ENCODE results near the gene UBN2.
"Not testable (repeated sequence)": the region's sequence is repeated elsewhere in the genome, so short reads cannot be mapped to it uniquely, and the experiment has no call there.

The UBN2 gene

DNA sequence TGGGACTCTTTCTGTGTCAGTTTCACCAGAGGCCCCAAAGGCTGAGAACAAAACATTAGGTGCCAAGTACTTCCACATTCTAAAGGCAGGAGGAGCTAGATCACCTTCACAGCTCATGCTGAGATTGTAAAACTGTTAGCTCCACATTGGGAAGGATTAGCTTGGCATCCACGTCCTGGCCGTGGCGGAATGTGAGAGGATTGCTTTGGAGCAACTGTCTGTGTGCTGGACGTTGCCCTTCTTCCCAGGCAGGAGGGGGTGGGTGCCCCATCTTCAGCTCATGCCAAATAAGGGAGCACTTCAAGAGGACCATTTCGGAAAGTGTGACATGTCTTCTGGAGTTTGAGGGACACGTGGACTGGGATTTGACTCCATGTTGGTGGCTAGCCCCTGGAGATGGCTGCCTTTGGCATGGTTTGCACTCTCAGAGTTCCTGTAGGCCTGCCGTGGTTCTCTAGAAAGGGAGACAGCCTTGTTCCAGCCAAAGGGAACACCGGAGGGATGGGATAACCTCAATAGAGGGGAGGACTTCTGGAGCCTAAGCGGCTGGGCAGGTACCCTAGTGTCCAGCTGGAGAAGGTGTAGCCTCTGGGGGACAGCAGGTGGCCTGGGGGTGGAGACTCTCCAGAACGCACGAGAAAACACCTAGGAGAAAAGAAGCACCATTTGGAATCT is 90.2 kb downstream of the UBN2 start:
- Histone ChIP-seq H3K9me3 (no peaks in the 10 kb centered on the region), H3K4me1 (no peaks in the 10 kb centered on the region), H3K36me3 (no peaks in the 10 kb centered on the region), H3K27me3 (no peaks in the 10 kb centered on the region), H3K4me3 (no peak overlapping the region), H3K27ac (no peak overlapping the region)
- TF ChIP-seq CTCF (IDR thresholded peaks at IDR 0.05), result no peak
- intact Hi-C loops (cut with DNase I; ENCODE audit: low total_unique reads), result no loop called here
- DNase-seq, result no peak

GRCh38 chr7:139324709-139325108 is 93.7 kb downstream of the UBN2 start:
- H3K27me3 ChIP-seq; intact Hi-C loops (cut with DNase I; ENCODE audit: low total_unique reads); H3K36me3 ChIP-seq; H3K27ac ChIP-seq; H3K9me3 ChIP-seq; DNase-seq; H3K4me3 ChIP-seq; H3K4me1 ChIP-seq: not testable (repeated sequence)

GRCh38 chr7:139328375-139328774 is 97.3 kb downstream of the UBN2 start:
- TF ChIP-seq CTCF (IDR thresholded peaks at IDR 0.05), result no peak
- H3K9me3 ChIP-seq, result no peaks in the 10 kb centered on the region
- no peak for DNase-seq
- H3K4me3 ChIP-seq, result no peak overlapping the region
- no peaks in the 10 kb centered on the region for H3K4me1 ChIP-seq
- intact Hi-C loops (cut with DNase I; ENCODE audit: low total_unique reads), result no loop called here
- H3K36me3 ChIP-seq, result no peaks in the 10 kb centered on the region
- no peak overlapping the region for H3K27ac ChIP-seq
- no peaks in the 10 kb centered on the region for H3K27me3 ChIP-seq

- no peak for TF ChIP-seq CTCF (IDR thresholded peaks at IDR 0.05)
- H3K27ac ChIP-seq, result no peak overlapping the region
- DNase-seq, result no peak
- H3K4me3 ChIP-seq, result no peak overlapping the region
- intact Hi-C loops (cut with DNase I; ENCODE audit: low total_unique reads), result no loop called here
- H3K27me3 ChIP-seq, result no peaks in the 10 kb centered on the region
- no peaks in the 10 kb centered on the region for H3K9me3 ChIP-seq
- H3K4me1 ChIP-seq, result no peaks in the 10 kb centered on the region
- no peaks in the 10 kb centered on the region for H3K36me3 ChIP-seq
Measured at GRCh38 chr7:139329119-139329518, 98.1 kb downstream of the UBN2 start.

DNA sequence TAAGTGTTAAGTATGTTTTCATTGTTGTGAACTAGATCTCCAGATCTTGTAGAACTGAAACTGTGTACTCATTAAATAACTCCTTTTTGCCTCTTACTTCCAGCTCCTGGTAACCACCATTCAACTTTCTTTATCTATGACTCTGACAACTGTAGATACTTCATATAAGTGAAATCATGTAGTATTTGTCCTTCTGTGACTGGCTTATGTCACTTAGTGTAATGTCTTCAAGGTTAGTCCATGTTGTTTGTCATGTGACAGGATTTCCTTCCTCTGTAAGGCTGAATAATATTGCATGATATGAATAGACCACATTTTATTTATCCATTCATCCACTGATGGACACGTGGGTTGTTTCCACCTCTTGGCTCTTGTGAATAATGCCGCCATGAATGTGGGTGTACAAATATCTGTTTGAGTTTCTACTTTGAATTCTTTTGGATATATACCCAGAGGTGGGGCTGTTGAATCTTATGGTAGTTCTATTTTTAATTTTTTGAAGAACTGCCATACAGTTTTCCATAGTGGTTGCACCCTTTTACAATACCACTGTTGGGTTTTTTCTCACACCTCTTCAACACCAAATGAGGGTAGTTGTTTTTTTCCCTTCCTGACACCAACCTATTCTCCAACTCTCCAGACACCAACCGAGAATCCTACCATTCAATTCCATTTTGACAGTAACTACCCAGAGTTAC is 99.4 kb downstream of the UBN2 start:
- intact Hi-C loops (cut with DNase I; ENCODE audit: low total_unique reads), result no loop called here
- no peaks in the 10 kb centered on the region for H3K4me1 ChIP-seq
- no peak overlapping the region for H3K27ac ChIP-seq
- DNase-seq, result no peak
- no peak for TF ChIP-seq CTCF (IDR thresholded peaks at IDR 0.05)
- H3K9me3 ChIP-seq, result no peaks in the 10 kb centered on the region
- H3K4me3 ChIP-seq, result no peak overlapping the region
- H3K27me3 ChIP-seq, result no peaks in the 10 kb centered on the region
- H3K36me3 ChIP-seq, result no peaks in the 10 kb centered on the region

- intact Hi-C loops (cut with DNase I; ENCODE audit: low total_unique reads), result no loop called here
Measured at GRCh38 chr7:139332697-139333359, 101.8 kb downstream of the UBN2 start.

DNA sequence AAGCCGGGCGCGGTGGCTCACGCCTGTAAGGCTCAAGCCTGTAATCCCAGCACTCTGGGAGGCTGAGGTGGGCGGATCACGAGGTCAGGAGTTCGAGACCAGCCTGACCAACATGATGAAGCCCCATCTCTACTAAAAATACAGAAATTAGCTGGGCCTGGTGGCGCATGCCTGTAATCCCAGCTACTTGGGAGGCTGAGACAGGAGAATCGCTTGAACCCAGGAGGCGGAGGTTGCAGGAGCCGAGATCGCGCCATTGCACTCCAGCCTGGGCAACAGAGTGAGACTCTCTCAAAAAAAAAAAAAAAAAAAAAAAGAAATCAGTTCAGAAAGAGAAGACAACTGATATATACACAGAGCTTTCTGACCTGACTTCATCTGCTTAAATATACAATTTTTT is 102.4 kb downstream of the UBN2 start:
- intact Hi-C loops (cut with DNase I; ENCODE audit: low total_unique reads); H3K27ac ChIP-seq: not testable (repeated sequence)

More at GRCh38 chr7:139332697-139333359, 101.8 kb downstream of the UBN2 start:
- H3K27me3 ChIP-seq, result no peaks in the 10 kb centered on the region
- H3K9me3 ChIP-seq, result no peaks in the 10 kb centered on the region
- no peak for DNase-seq
- TF ChIP-seq CTCF (IDR thresholded peaks at IDR 0.05), result no peak
- H3K36me3 ChIP-seq, result no peaks in the 10 kb centered on the region
- no peaks in the 10 kb centered on the region for H3K4me1 ChIP-seq
- no peak overlapping the region for H3K4me3 ChIP-seq
- H3K27ac ChIP-seq, result no peak overlapping the region

More for the DNA sequence above, 102.4 kb downstream of the UBN2 start:
- not testable (repeated sequence) for H3K27me3 ChIP-seq, H3K36me3 ChIP-seq, H3K9me3 ChIP-seq, DNase-seq, H3K4me3 ChIP-seq, H3K4me1 ChIP-seq
